Measurements from ENCODE around the gene PHACTR2.

The PHACTR2 gene

DNA sequence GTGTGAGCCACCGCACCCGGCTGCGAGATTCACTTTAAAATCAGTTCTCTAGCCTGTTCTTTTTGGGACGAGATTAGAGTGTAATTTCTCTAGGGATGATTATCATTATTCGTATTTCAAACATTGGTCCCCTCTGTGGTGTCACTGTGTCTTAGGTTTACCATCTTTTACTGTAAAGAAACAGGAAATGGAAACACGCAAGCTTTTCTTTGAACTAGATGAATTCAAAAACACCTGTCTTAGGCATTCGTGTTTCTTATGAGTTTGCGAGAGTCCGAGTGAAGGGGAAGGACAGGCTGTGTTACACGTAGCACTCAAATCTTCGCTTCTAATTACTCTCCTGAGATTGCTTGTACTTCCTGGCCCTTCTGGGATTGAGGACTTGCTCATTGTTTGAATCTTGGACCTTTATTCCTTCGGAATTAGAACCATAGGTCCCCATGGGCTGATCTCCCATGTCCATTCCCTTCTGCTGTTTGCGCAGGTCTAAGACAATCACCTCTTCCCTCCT, 61.6 kb downstream of the PHACTR2 start:
- Histone ChIP-seq H3K27ac (ENCODE audit: low read depth, low read length) (no peak overlapping the region), H3K4ac (ENCODE audit: low read depth, low read length) (no peak overlapping the region), H3K4me3 (ENCODE audit: low read length) (no peak overlapping the region), H4K5ac (ENCODE audit: low read length) (no peak overlapping the region), H3K4me1 (ENCODE audit: control insufficient read depth, low read depth, low read length) (peaks cover 8% of the 10 kb centered on the region), H2AK5ac (ENCODE audit: low read length) (no peak overlapping the region), H3K23ac (ENCODE audit: low read length) (no peak overlapping the region), H3K56ac (ENCODE audit: low read length) (no peak overlapping the region), H3K18ac (ENCODE audit: low read length) (no peak overlapping the region), H2BK5ac (ENCODE audit: low read length) (no peak overlapping the region), H4K8ac (ENCODE audit: low read depth, low read length) (no peak overlapping the region), H2BK15ac (replicated peaks; ENCODE audit: low read depth) (no peak overlapping the region), H2BK120ac (ENCODE audit: low read depth, low read length) (no peak overlapping the region), H3K9ac (ENCODE audit: low read length) (no peak overlapping the region), H3K4me2 (ENCODE audit: low read length) (no peak overlapping the region), H3K79me1 (ENCODE audit: low read length) (no peaks in the 10 kb centered on the region), H3K27me3 (ENCODE audit: insufficient read depth, low read length, poor library complexity) (no peaks in the 10 kb centered on the region), H3K36me3 (ENCODE audit: control insufficient read depth, insufficient read depth, low read length) (no peaks in the 10 kb centered on the region), H3K79me2 (ENCODE audit: control insufficient read depth, insufficient read depth, low read length) (no peaks in the 10 kb centered on the region)
- DNase-seq = no peak
- WGBS (ENCODE audit: extremely low coverage, insufficient coverage, low lambda C conversion rate) = no CpG with 5 or more reads among the region's 13 CpGs

DNA sequence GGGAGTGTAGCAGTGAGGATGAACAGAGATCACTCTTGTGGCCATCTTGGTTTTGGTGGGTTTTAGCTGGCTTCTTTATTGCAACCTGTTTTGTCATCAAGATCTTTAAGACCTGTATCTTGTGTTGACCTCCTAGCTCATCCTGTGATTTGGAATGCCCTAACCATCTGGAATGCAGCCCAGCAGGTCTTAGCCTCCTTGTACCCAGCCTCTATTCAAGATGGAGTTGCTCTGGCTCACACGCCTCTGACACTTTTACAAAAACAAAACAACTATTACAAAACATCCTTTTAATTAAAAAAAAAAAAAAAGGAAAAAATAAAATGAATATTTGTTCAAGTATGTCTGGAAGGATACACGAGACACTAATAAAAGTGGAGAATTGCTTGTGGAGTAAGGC, 62.4 kb downstream of the PHACTR2 start:
- no peak overlapping the region for H3K4me3 ChIP-seq (ENCODE audit: low read length)
- no peaks in the 10 kb centered on the region for H3K36me3 ChIP-seq (ENCODE audit: control insufficient read depth, insufficient read depth, low read length)
- H3K9ac ChIP-seq (ENCODE audit: low read length) = no peak overlapping the region
- peaks cover 16% of the 10 kb centered on the region for H3K4me1 ChIP-seq (ENCODE audit: control insufficient read depth, low read depth, low read length)
- H3K27me3 ChIP-seq (ENCODE audit: insufficient read depth, low read length, poor library complexity) = no peaks in the 10 kb centered on the region
- H4K5ac ChIP-seq (ENCODE audit: low read length) = no peak overlapping the region
- H3K4me2 ChIP-seq (ENCODE audit: low read length) = no peak overlapping the region
- no peak overlapping the region for H3K18ac ChIP-seq (ENCODE audit: low read length)
- H2BK120ac ChIP-seq (ENCODE audit: low read depth, low read length) = no peak overlapping the region
- WGBS (ENCODE audit: extremely low coverage, insufficient coverage, low lambda C conversion rate) = no CpG with 5 or more reads among the region's 2 CpGs
- H2AK5ac ChIP-seq (ENCODE audit: low read length) = no peak overlapping the region
- DNase-seq = no peak
- H3K23ac ChIP-seq (ENCODE audit: low read length) = no peak overlapping the region
- H2BK15ac ChIP-seq (replicated peaks; ENCODE audit: low read depth) = no peak overlapping the region
- no peak overlapping the region for H4K8ac ChIP-seq (ENCODE audit: low read depth, low read length)
- H3K27ac ChIP-seq (ENCODE audit: low read depth, low read length) = no peak overlapping the region
- H3K79me1 ChIP-seq (ENCODE audit: low read length) = no peaks in the 10 kb centered on the region
- no peak overlapping the region for H3K4ac ChIP-seq (ENCODE audit: low read depth, low read length)
- H3K79me2 ChIP-seq (ENCODE audit: control insufficient read depth, insufficient read depth, low read length) = no peaks in the 10 kb centered on the region
- no peak overlapping the region for H3K56ac ChIP-seq (ENCODE audit: low read length)
- no peak overlapping the region for H2BK5ac ChIP-seq (ENCODE audit: low read length)

DNA sequence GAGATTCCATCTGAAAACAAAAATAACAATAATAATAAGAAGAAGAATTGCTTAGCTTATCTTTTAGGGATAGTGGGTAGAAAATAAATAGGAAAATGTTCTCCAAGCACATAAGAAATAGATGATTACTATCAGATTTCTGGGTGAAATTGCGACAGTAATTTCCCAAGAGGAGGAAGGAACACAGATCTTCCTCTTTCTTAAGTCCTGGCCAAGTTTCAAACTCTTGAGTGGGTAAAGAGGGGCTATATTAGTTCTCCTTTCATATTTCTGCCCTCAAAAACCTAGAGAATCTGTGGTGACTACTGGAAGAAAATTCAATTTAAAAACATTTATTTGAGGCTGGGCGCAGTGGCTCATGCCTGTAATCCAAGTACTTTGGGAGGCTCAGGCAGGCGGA, 63.7 kb downstream of the PHACTR2 start:
- no peaks in the 10 kb centered on the region for H3K79me1 ChIP-seq (ENCODE audit: low read length)
- H3K9ac ChIP-seq (ENCODE audit: low read length) = no peak overlapping the region
- no peak overlapping the region for H2BK120ac ChIP-seq (ENCODE audit: low read depth, low read length)
- no peak overlapping the region for H2AK5ac ChIP-seq (ENCODE audit: low read length)
- DNase-seq = no peak
- no peak overlapping the region for H3K23ac ChIP-seq (ENCODE audit: low read length)
- H2BK5ac ChIP-seq (ENCODE audit: low read length) = no peak overlapping the region
- no CpG with 5 or more reads among the region's 3 CpGs for WGBS (ENCODE audit: extremely low coverage, insufficient coverage, low lambda C conversion rate)
- H4K5ac ChIP-seq (ENCODE audit: low read length) = no peak overlapping the region
- no peaks in the 10 kb centered on the region for H3K79me2 ChIP-seq (ENCODE audit: control insufficient read depth, insufficient read depth, low read length)
- peak overlapping the region; percentile 42 for H4K8ac ChIP-seq (ENCODE audit: low read depth, low read length)
- H3K27ac ChIP-seq (ENCODE audit: low read depth, low read length) = no peak overlapping the region
- H2BK15ac ChIP-seq (replicated peaks; ENCODE audit: low read depth) = no peak overlapping the region
- no peaks in the 10 kb centered on the region for H3K36me3 ChIP-seq (ENCODE audit: control insufficient read depth, insufficient read depth, low read length)
- H3K56ac ChIP-seq (ENCODE audit: low read length) = no peak overlapping the region
- H3K18ac ChIP-seq (ENCODE audit: low read length) = no peak overlapping the region
- peaks cover 27% of the 10 kb centered on the region for H3K4me1 ChIP-seq (ENCODE audit: control insufficient read depth, low read depth, low read length)
- H3K4me3 ChIP-seq (ENCODE audit: low read length) = no peak overlapping the region
- H3K27me3 ChIP-seq (ENCODE audit: insufficient read depth, low read length, poor library complexity) = no peaks in the 10 kb centered on the region
- no peak overlapping the region for H3K4ac ChIP-seq (ENCODE audit: low read depth, low read length)
- H3K4me2 ChIP-seq (ENCODE audit: low read length) = no peak overlapping the region

DNA sequence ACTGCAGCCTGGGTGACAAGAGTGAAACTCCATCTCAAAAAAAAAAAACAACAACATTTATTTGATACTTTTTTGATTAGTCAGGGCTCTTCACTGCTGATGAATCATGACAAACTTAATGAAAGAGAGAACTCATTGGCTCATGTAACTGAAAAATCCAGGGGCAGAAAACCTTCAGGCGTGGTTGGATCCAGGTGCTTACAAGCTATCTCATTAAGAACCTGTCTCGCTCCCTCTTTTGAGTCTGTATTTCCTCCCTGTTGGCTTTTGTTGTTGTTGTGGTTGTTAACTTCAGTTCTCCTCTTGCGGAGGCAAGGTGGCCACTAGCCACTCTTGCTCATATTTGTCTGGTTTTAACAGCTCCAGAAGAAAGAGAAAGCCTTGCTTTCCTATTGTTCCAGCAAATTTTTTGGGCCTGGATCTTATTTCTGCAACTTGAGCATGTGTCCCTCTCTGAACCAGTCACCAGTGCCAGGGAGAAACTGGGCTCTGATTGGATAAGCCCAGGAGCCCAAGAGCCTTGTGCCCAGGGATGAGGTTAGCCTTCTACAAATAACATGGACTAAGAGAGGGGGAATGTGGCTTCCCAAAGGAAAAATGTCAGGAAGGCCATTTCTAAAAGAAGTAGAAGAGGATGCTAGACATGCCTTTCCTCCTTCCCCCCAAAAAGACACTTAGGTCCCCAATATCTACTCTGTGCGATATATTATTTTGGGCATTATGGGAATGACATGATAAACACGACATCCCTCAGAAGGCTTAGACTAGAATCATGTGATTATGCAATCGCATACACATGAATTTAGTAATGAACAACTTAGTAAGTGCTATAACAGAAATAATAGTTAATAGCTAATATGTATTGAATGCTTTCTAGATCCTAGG, 64.5 kb downstream of the PHACTR2 start:
- Histone ChIP-seq H3K27ac (ENCODE audit: low read depth, low read length) (no peak overlapping the region), H3K4me3 (ENCODE audit: low read length) (no peak overlapping the region)
- WGBS (ENCODE audit: extremely low coverage, insufficient coverage, low lambda C conversion rate) = no CpG with 5 or more reads among the region's 6 CpGs

DNA sequence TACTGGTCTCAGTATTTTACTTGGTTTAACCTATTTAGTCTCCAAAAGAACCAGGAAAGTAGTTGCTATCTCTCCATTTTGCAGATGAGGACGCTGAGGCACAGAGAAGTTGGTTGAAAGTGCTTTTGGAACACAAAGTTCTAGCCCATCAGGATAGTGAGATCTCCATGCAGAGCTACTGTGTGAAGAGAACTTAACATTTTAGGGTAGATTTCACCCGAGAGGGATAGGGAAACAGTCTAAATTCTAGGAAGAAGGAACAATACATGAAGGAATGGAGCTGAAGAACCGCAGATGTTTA, 65.1 kb downstream of the PHACTR2 start:
- no peak overlapping the region for H2AK5ac ChIP-seq (ENCODE audit: low read length)
- H4K8ac ChIP-seq (ENCODE audit: low read depth, low read length) = no peak overlapping the region
- peak overlapping the region; percentile 15 for H3K27ac ChIP-seq (ENCODE audit: low read depth, low read length)
- H4K5ac ChIP-seq (ENCODE audit: low read length) = no peak overlapping the region
- H3K79me1 ChIP-seq (ENCODE audit: low read length) = no peaks in the 10 kb centered on the region
- H3K18ac ChIP-seq (ENCODE audit: low read length) = peak overlapping the region; percentile 85
- H2BK120ac ChIP-seq (ENCODE audit: low read depth, low read length) = peak overlapping the region; percentile 51
- no peak overlapping the region for H3K56ac ChIP-seq (ENCODE audit: low read length)
- no peaks in the 10 kb centered on the region for H3K27me3 ChIP-seq (ENCODE audit: insufficient read depth, low read length, poor library complexity)
- H2BK5ac ChIP-seq (ENCODE audit: low read length) = no peak overlapping the region
- no peaks in the 10 kb centered on the region for H3K36me3 ChIP-seq (ENCODE audit: control insufficient read depth, insufficient read depth, low read length)
- no peaks in the 10 kb centered on the region for H3K79me2 ChIP-seq (ENCODE audit: control insufficient read depth, insufficient read depth, low read length)
- H2BK15ac ChIP-seq (replicated peaks; ENCODE audit: low read depth) = no peak overlapping the region
- no CpG with 5 or more reads among the region's 3 CpGs for WGBS (ENCODE audit: extremely low coverage, insufficient coverage, low lambda C conversion rate)
- no peak overlapping the region for H3K23ac ChIP-seq (ENCODE audit: low read length)
- peaks cover 29% of the 10 kb centered on the region for H3K4me1 ChIP-seq (ENCODE audit: control insufficient read depth, low read depth, low read length)
- no peak overlapping the region for H3K4me3 ChIP-seq (ENCODE audit: low read length)
- no peak overlapping the region for H3K4me2 ChIP-seq (ENCODE audit: low read length)
- no peak overlapping the region for H3K4ac ChIP-seq (ENCODE audit: low read depth, low read length)
- no peak overlapping the region for H3K9ac ChIP-seq (ENCODE audit: low read length)
- DNase-seq = no peak

More for the DNA sequence above, 64.5 kb downstream of the PHACTR2 start:
- Histone ChIP-seq H3K9ac (ENCODE audit: low read length) (no peak overlapping the region), H2AK5ac (ENCODE audit: low read length) (no peak overlapping the region), H4K8ac (ENCODE audit: low read depth, low read length) (no peak overlapping the region), H3K79me1 (ENCODE audit: low read length) (no peaks in the 10 kb centered on the region), H3K4ac (ENCODE audit: low read depth, low read length) (no peak overlapping the region), H3K79me2 (ENCODE audit: control insufficient read depth, insufficient read depth, low read length) (no peaks in the 10 kb centered on the region), H3K56ac (ENCODE audit: low read length) (no peak overlapping the region), H3K4me2 (ENCODE audit: low read length) (no peak overlapping the region), H3K18ac (ENCODE audit: low read length) (no peak overlapping the region), H3K4me1 (ENCODE audit: control insufficient read depth, low read depth, low read length) (peaks cover 27% of the 10 kb centered on the region), H2BK120ac (ENCODE audit: low read depth, low read length) (peak overlapping the region; percentile 51), H2BK15ac (replicated peaks; ENCODE audit: low read depth) (no peak overlapping the region), H2BK5ac (ENCODE audit: low read length) (no peak overlapping the region), H3K23ac (ENCODE audit: low read length) (no peak overlapping the region), H3K36me3 (ENCODE audit: control insufficient read depth, insufficient read depth, low read length) (no peaks in the 10 kb centered on the region), H4K5ac (ENCODE audit: low read length) (no peak overlapping the region), H3K27me3 (ENCODE audit: insufficient read depth, low read length, poor library complexity) (no peaks in the 10 kb centered on the region)
- no peak for DNase-seq

Measured in mesendoderm (in vitro differentiated cells).